MV-4-11 (cell line): Measurements from ENCODE around the gene U2AF2.

Experiments
- DNase-seq: peaks from one replicate; lab custom pipeline; 2025; lab: John Stamatoyannopoulos, UW

Gene U2AF2

DNA sequence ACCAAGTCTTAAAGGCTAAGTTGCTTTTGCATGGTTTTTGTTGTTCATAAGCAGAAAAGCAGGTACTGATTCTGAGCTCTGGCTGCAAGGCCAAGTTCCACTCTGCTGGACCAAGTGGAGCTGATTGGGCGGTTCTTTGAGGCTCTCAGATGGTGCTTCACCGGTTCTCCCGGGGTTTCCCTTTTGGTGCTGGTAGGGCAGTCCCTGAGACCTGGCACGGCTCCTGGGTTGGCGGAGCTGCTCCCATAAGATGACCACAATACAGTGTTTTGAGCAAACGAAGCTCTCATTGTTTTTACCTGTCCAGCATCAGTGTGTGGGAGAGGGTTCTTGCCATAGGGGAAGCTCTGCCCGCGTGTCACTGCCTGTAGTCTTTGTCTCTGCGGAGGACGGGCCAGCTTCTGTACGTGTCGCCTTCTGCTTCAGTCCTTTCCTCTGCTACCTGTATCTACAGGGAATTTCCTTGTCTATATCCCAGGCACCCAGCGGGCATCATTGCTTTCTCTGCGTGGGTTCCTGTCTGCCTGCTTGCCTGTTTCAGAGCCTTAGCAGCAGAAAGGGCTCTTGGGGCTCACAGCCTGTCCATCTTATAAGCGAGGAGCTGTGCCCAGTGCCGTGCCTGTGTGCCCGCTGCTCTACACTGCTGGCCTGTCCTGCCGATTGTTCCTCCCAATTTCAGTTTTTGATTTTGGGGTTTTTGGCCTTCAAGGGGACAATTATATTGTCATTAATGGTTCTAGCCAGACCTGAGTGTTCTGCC is 2.3 kb downstream of the U2AF2 start:
- no peak for DNase-seq

DNA sequence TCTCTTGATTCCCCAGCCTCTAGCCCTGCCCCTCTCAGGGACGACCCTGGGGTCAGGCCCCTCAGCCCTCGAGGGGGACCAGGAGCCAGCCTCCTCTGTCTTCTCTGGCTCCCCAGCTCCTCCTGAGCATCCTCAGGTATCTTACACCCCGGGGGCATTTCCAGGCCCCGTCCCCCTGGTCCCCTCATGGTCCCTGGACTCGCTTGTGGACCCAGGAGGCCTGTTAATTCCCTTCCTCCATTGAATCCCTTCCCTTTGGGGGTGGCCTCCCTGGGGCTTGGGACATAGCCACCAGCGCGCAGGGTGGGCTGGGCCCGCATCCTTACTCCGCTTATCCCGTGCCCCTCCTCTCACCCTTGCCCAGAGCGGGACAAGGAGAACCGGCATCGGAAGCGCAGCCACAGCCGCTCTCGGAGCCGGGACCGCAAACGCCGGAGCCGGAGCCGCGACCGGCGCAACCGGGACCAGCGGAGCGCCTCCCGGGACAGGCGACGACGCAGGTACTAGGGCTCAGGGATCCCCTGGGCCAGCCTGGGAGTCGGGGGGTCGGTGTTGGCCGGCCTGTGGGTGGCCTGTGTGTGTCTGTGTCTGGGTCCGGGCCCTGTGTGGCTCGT is 4.1 kb downstream of the U2AF2 start:
- DNase-seq: no peak

GRCh38 chr19:55659822-55660221 is 5.0 kb downstream of the U2AF2 start:
- DNase-seq: no peak

DNA sequence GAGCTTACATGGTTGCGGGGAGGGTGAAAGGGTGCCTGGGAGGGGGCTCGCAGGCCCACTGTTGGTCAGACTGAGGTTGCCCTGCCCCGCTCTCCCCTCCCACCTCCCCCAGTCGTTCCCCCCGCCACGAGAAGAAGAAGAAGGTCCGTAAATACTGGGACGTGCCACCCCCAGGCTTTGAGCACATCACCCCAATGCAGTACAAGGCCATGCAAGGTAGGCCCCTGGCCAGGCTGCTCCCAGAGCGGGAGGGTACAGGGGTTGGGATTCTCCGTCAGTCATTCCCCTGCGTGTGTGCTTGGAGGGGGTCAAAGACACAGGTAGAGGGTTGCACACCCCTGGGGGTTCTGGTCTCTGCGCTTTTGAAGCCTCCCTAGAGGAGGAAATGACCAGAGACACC is 5.6 kb downstream of the U2AF2 start:
- no peak for DNase-seq

DNA sequence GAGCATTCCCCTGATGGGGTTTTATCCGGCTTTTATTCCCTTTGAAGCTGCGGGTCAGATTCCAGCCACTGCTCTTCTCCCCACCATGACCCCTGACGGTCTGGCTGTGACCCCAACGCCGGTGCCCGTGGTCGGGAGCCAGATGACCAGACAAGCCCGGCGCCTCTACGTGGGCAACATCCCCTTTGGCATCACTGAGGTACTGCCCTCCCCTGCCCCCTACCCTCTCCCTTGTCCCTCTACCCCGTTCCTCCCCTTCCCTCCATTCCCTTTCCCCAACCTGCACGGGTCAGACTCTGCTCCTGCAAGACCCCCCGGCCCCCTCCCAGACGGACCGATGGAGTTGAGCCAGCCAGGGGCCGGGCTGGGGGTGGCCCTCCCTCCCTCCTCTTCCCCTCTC is 6.2 kb downstream of the U2AF2 start:
- DNase-seq: no peak

- DNase-seq: peak; percentile 26
These were observed 7.0 kb downstream of the U2AF2 start for GRCh38 chr19:55661826-55662225.

GRCh38 chr19:55663846-55664536 is 9.2 kb downstream of the U2AF2 start:
- DNase-seq: no peak

DNA sequence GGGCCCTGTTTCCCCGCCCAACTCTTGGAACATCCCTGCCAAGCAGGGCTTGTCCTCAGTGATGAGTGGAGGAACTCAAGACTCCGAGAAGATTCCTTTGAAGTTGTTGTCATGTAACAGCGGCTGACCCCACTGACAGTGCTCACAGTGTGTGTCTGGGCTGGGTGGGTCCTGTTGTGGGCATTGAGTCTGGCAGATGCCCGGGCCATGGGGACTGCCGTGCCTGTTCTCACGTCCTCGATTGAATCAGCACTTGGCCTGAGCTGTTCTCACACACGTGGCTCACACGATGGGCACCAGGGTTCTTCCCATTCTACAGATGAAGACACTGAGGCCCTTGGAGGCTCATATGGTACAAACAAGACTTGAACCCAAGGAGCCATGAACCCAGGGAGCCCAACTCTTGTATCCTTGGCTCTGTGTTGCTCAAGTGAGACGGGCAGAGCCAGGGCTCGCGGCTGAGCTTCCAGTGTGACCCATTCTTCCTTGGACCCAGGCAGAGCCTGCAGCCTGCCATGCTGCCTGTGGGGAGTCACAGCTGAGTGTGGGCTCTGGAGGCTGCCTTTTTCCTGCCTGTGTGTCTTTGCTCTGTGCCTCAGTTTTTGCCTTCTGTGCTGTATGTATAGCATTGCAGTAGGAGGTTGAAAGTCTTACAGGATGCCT is 11.6 kb downstream of the U2AF2 start:
- no peak for DNase-seq

GRCh38 chr19:55667006-55667381 is 12.2 kb downstream of the U2AF2 start:
- no peak for DNase-seq

GRCh38 chr19:55667511-55667910 is 12.7 kb downstream of the U2AF2 start:
- DNase-seq: no peak

DNA sequence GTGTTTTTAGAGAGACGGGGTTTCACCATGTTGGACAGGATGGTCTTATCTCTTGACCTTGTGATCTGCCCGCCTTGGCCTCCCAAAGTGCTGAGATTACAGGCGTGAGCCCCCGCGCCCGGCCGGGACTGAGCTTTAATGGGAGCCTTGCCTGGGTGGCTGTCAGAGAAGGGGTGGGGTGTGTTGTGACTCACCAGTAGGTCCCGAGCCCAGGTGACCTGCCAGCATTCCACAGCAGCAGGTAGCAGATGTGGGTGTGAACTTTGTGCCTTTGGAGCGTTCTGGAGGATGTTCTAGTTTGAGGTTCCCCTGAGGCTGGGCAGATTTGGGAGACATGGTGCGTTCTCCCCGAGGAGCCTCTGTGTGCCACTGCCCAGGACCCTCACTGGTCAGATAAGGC is 13.1 kb downstream of the U2AF2 start:
- no peak for DNase-seq

DNA sequence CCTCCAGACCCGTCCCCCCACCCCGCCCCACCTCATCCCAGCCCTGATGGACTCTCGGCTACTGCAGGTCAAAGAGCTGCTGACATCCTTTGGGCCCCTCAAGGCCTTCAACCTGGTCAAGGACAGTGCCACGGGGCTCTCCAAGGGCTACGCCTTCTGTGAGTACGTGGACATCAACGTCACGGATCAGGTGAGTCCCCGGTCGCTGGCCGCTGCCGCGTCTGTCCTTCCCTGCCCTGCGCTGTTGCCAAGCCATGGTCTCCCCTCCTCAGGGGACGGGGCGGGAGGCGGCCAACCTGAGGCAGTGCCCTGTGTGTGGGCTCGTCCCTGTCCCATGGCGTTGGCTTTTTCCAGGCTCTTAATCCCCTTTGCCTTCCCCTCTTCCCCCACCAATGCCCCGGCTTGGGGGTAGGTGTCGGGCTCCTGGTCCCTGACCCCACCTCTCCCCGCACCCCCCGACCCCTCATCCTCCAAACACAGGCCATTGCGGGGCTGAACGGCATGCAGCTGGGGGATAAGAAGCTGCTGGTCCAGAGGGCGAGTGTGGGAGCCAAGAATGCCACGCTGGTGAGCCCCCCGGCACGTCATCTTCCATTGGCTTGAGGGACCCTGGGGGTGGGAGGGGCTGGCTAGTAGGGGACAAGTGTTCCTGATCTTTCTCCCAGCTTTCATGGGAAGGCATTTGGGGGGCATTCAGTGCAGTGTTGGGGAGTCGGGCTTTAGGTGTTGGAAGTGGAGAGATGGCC is 13.9 kb downstream of the U2AF2 start:
- DNase-seq: no peak

- no peak for DNase-seq
These were observed 14.8 kb downstream of the U2AF2 start for GRCh38 chr19:55669418-55670279.

GRCh38 chr19:55670280-55671053 is 15.6 kb downstream of the U2AF2 start:
- DNase-seq: no peak

- no peak for DNase-seq
These were observed 16.2 kb downstream of the U2AF2 start for GRCh38 chr19:55671054-55671378.

- DNase-seq: no peak
These were observed 17.6 kb downstream of the U2AF2 start for GRCh38 chr19:55672418-55672817.

GRCh38 chr19:55673465-55673864 is 18.6 kb downstream of the U2AF2 start:
- DNase-seq: no peak

DNA sequence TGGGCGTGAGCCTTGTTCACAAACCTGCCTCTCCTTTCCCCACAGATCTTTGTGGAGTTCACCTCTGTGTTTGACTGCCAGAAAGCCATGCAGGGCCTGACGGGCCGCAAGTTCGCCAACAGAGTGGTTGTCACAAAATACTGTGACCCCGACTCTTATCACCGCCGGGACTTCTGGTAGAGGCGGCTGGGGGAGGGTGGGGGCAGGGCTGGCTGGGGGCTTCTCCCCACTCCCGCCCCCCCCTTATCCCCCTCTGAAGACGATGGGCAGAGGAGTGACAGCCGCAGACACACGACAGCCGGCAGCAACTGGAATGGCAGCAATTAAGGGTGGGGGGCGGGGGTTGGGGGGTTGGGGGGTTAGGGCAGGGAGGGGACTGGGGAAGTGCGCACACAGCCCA is 19.1 kb downstream of the U2AF2 start:
- DNase-seq: no peak

DNA sequence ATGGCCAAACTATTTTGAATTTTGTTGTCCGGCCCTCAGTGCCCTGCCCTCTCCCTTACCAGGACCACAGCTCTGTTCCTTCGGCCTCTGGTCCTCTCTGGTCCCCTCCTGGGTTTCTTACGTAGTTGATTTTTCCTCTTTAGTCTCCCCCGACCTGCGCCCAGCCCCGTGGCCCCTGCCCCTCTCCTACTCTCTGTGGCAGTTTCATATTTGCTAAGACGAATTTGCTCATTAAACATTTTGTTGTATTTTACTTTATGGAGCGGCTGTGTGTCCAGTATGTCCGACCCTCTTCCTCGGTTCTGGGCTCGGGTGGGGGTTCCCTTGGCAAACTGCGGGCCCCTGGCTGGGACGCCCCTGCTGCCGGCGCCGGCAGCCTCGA is 19.6 kb downstream of the U2AF2 start:
- no peak for DNase-seq

DNA sequence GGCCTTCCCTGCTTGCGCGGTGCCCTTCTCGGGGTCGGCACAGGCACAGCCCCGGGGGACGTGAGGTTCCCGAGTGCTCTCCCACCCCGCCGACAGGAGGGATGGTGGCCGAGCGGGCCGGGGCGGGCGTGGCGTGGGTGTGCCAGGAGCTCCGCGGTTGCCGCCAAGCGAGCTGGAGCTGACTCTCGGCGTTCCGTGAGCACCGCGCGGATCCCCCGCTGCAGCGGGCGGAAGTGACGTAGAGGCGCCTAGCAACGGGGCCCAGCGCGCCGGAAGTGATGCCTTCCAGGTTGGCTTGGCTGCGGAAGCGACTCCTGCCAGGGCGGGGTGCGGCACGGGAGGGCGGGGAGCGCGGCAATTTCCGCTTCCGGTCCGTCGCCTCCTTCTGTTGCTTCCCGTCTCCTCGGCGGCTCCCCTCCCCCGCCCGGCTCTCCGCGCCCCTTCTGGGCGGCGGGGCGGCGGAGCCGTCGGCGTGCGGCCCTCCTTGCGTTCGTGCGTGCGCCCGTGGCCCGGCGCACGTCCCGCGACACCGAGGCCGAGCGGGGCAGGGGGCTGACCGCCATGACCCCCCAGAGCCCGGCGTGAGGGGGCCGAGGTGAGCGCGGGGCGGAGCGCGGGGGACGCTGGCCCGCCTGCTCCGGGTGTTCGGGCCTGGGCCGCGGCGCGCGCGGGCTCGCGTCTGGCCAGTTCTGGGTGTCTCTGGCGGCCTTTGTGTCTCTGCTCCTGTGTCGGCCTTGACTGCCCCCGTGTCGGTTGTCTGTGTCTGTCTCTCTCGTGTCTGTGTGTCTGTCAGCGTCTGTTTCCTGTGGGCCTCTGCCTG is 20.2 kb downstream of the U2AF2 start, which contains the start of gene EPN1:
EPN1 (plus strand) TSS at position 386 of the 820 bp plus-strand sequence. CDS start 3,402 bp downstream, outside the sequence.
- DNase-seq: peak; percentile 98
